ENCODE measurements around the gene FAM193B. TPM values are rescaled to one million over a fixed set of nuclear protein-coding genes. Genes with fewer than 3 reads are reported as not detected.

Gene FAM193B
- total RNA-seq, 1 experiment from 2014 or later = 43.8 TPM

DNA sequence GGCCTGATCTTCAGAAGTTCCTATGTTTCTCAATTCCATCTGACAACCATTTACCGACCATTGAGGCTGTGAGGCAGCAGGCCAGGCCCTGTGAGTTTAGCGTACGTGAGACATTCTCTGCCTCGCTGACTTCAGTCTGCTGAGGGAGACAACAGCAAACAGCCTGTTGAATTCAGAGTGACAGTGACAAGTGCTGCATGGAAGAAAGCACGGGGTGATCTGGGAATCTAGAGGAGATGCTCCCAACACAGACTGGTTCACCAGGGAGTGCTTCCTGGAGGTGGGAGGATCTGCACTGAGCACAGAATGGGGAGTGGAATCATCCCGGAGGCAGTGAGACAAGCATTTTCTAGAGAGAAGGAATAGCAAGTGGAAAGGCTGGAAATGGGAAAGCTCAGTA is 27.6 kb downstream of the FAM193B start:
- ChIA-PET CTCF (no interaction called here), POLR2A (ENCODE audit: low non-redundant PET) (no interaction called here)
- no peaks in the 10 kb centered on the region for H3K9me3 ChIP-seq (ENCODE audit: low read depth, low read length, poor library complexity, severe bottlenecking)
- intact Hi-C loops (cut with micrococcal nuclease; ENCODE audit: unreplicated experiment) = no loop called here
- no peaks in the 10 kb centered on the region for H3K4me1 ChIP-seq (ENCODE audit: insufficient read depth, low read length, poor library complexity, severe bottlenecking)
- H3K27me3 ChIP-seq (replicated peaks; ENCODE audit: insufficient read depth, low read depth, low read length, poor library complexity) = no peaks in the 10 kb centered on the region
- no peak for DNase-seq (ENCODE audit: low spot score)
- TF ChIP-seq, protein P1, sequence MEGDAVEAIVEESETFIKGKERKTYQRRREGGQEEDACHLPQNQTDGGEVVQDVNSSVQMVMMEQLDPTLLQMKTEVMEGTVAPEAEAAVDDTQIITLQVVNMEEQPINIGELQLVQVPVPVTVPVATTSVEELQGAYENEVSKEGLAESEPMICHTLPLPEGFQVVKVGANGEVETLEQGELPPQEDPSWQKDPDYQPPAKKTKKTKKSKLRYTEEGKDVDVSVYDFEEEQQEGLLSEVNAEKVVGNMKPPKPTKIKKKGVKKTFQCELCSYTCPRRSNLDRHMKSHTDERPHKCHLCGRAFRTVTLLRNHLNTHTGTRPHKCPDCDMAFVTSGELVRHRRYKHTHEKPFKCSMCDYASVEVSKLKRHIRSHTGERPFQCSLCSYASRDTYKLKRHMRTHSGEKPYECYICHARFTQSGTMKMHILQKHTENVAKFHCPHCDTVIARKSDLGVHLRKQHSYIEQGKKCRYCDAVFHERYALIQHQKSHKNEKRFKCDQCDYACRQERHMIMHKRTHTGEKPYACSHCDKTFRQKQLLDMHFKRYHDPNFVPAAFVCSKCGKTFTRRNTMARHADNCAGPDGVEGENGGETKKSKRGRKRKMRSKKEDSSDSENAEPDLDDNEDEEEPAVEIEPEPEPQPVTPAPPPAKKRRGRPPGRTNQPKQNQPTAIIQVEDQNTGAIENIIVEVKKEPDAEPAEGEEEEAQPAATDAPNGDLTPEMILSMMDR (conservative IDR thresholded peaks at IDR 0.05; ENCODE audit: low read depth, low read length) = no peak
- TF ChIP-seq EZH2 (IDR thresholded peaks at IDR 0.05; ENCODE audit: borderline replicate concordance, low read depth, low read length, poor library complexity, severe bottlenecking) = no peak
- no peak overlapping the region for H3K4me3 ChIP-seq (ENCODE audit: low read depth, low read length, poor library complexity, severe bottlenecking)
- H3K36me3 ChIP-seq (ENCODE audit: insufficient read depth, low read length, poor library complexity, severe bottlenecking) = peaks cover 26% of the 10 kb centered on the region
- H3K27ac ChIP-seq (ENCODE audit: low read depth, low read length, poor library complexity, severe bottlenecking) = no peak overlapping the region
- BruUV-seq (replicated peaks) = no TSS peak

DNA sequence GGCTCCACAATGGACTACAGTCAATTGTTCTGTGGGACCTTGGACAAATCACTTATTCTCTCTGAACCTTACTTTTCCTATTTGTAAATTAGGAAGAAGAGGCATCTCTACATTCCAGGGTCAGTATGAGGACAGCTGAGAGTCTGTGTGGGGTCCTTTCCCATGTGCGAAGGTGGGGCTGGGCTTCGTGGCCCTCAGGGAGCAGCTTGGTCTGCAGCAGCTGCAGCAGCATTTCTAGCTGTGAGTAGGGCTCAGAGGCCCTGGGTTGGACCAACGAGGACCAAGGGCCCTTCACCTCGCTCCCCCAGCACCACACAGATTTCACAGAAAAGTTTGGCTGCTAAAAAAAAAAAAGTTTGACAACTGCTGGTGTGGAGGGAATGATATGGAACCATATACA is 28.2 kb downstream of the FAM193B start:
- POLR2A ChIA-PET (ENCODE audit: low non-redundant PET) = no interaction called here
- Histone ChIP-seq H3K9me3 (ENCODE audit: low read depth, low read length, poor library complexity, severe bottlenecking) (no peaks in the 10 kb centered on the region), H3K36me3 (ENCODE audit: insufficient read depth, low read length, poor library complexity, severe bottlenecking) (peaks cover 26% of the 10 kb centered on the region), H3K4me3 (ENCODE audit: low read depth, low read length, poor library complexity, severe bottlenecking) (no peak overlapping the region), H3K4me1 (ENCODE audit: insufficient read depth, low read length, poor library complexity, severe bottlenecking) (no peaks in the 10 kb centered on the region), H3K27ac (ENCODE audit: low read depth, low read length, poor library complexity, severe bottlenecking) (no peak overlapping the region), H3K27me3 (replicated peaks; ENCODE audit: insufficient read depth, low read depth, low read length, poor library complexity) (no peaks in the 10 kb centered on the region)
- intact Hi-C loops (cut with micrococcal nuclease; ENCODE audit: unreplicated experiment) = no loop called here
- BruUV-seq (replicated peaks) = no TSS peak
- TF ChIP-seq, protein P1 (conservative IDR thresholded peaks at IDR 0.05; ENCODE audit: low read depth, low read length) = no peak
- no peak for TF ChIP-seq EZH2 (IDR thresholded peaks at IDR 0.05; ENCODE audit: borderline replicate concordance, low read depth, low read length, poor library complexity, severe bottlenecking)
- CTCF ChIA-PET = no interaction called here
- DNase-seq (ENCODE audit: low spot score) = no peak

DNA sequence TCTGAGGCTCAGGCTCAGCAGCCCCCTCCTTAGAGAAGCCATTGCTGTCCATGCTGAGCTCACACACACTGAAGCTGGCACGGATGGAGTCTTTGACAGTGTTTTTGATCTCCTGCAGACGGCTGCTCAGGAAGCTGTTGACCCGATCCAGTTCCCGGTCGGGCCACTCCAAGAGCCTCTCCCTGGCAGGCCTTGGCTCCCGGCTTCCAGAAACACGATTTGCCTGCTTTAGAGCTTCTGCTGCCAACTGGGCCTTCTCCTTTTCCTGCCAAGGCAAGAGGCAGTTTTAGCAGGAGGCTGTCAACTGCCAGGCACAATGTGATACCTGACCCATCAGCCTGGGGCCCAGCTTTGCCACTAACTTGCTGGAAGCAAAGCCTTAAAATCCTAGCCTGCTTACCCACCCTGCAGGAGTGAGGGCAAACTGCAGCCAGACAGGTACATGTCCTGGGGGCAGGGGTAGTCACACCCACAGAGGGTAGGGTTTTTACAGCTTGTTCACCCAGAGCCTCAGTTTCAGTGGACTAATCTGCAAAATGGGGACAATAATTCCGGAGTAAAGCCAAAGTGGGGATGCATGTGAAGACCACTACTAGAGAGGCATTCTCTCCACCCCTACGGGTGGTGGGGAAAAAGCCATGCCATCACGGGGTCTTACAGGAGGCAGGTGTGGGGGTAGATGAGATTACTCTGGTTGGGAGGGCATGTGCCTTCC is 29.3 kb downstream of the FAM193B start:
- TF ChIP-seq EZH2 (IDR thresholded peaks at IDR 0.05; ENCODE audit: borderline replicate concordance, low read depth, low read length, poor library complexity, severe bottlenecking) = no peak
- TF ChIP-seq, protein P1 (conservative IDR thresholded peaks at IDR 0.05; ENCODE audit: low read depth, low read length) = no peak
- no peak overlapping the region for H3K4me3 ChIP-seq (ENCODE audit: low read depth, low read length, poor library complexity, severe bottlenecking)
- DNase-seq (ENCODE audit: low spot score) = no peak
- ChIA-PET CTCF (no interaction called here), POLR2A (ENCODE audit: low non-redundant PET) (no interaction called here)
- no TSS peak for BruUV-seq (replicated peaks)
- no peaks in the 10 kb centered on the region for H3K9me3 ChIP-seq (ENCODE audit: low read depth, low read length, poor library complexity, severe bottlenecking)
- intact Hi-C loops (cut with micrococcal nuclease; ENCODE audit: unreplicated experiment) = no loop called here
- no peaks in the 10 kb centered on the region for H3K4me1 ChIP-seq (ENCODE audit: insufficient read depth, low read length, poor library complexity, severe bottlenecking)
- H3K36me3 ChIP-seq (ENCODE audit: insufficient read depth, low read length, poor library complexity, severe bottlenecking) = peaks cover 24% of the 10 kb centered on the region
- no peaks in the 10 kb centered on the region for H3K27me3 ChIP-seq (replicated peaks; ENCODE audit: insufficient read depth, low read depth, low read length, poor library complexity)
- no peak overlapping the region for H3K27ac ChIP-seq (ENCODE audit: low read depth, low read length, poor library complexity, severe bottlenecking)
